SKM-1 (cell line): ENCODE measurements around the gene CACNB4.

Source experiments
- DNase-seq: peaks from one replicate; lab custom pipeline; 2025; ENCODE audit not compliant: unreplicated experiment; lab: John Stamatoyannopoulos, UW

The CACNB4 gene

DNA sequence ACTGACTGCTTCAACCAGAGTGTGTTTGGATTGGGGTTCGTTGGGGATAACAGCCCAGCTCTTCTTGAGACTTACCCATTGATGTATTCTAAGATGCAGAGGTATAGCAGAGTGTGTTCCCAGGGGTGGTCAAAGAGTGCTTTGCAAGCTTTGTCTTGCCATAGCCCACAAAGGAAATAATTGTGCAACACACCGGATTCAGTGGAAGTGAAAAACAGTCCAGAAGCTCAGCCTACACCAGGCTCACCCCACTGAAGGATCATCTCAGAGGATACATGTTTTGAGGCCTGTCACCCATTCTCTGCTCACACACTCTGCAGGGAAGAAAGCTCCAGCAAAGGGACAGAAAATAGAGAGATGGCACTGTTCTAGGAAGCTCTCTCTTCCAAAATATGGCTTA is 9.6 kb downstream of the CACNB4 start:
- peak; percentile 64 for DNase-seq

DNA sequence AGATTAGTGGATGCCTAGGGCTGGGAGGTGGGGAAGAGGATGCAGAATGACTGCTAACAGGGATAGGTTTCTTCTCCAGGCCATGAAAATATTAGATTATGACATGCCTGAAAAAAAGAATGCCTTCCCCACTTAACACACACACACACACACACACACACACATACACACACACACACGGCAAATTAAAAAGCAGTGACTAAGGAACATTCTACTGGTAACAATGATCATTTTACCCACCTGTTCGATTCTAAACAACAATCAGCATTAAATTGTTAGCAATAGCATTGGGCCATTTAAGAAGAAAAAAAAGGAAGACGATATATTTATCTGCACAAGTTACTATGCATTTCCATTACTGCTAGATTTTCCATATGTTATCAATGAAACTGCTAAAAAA is 10.8 kb downstream of the CACNB4 start:
- DNase-seq = no peak

DNA sequence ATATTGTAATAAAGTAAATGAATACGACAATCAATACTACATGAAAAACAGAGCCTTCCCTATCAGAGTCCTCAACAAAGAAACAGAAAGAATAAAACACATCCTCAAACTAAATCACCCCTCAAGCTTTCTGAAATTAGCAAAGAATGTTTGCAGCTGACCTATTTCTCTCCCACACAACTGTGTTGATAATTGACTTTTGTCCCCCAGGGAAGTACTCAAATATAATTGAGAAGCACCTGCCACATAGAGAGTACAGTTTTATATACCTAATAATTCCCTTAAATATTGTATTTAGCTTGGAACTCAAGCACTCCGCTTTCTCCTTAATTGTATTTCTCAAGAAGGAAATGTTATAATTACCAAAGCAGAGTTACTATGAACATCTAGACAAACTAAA is 12.6 kb downstream of the CACNB4 start:
- no peak for DNase-seq

DNA sequence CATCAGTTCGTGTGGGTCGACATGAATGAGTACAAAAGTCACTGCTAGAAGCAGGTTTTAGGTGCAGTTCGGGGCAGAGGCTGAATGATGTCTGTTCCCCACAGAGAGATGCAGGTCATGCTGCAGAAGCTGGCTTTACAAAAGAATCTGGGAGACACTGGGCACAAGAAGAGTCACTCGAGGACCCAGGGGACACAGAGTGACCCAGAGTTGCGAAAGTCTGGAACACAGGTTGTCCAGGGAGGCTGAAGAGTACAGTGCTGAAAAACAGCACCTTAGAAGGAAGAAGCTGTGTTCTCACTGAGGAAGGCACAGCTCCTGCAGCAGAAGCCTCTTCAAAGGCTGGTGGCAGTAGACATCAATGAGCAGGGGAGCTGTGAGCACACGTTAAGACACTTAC is 14.8 kb downstream of the CACNB4 start:
- DNase-seq = no peak

GRCh38 chr2:152083202-152083875 is 15.5 kb downstream of the CACNB4 start:
- no peak for DNase-seq

- no peak for DNase-seq
These were observed 20.2 kb downstream of the CACNB4 start for GRCh38 chr2:152078662-152079061.

DNA sequence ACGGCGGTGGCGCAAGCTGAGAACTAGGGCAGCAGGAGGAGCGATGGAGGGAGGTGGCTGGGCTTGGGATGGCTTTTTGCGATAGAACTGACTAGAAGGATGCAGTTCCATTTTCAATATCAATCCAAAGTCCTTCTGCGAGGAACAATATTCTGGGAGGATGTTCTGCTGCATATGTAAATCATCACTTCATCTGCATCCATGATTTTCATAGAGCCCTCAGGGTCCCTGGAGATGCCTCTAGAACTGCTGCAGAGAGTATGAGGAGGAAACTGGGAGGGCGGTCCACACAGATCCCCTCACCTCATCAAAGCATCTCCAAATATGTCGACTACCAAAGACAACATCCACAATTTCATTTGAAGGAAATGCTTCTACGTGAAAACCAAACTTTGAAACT is 20.8 kb downstream of the CACNB4 start:
- DNase-seq = no peak

- DNase-seq = no peak
These were observed 23.3 kb downstream of the CACNB4 start for GRCh38 chr2:152075461-152076050.

- DNase-seq = no peak
These were observed 26.8 kb downstream of the CACNB4 start for GRCh38 chr2:152072011-152072410.

DNA sequence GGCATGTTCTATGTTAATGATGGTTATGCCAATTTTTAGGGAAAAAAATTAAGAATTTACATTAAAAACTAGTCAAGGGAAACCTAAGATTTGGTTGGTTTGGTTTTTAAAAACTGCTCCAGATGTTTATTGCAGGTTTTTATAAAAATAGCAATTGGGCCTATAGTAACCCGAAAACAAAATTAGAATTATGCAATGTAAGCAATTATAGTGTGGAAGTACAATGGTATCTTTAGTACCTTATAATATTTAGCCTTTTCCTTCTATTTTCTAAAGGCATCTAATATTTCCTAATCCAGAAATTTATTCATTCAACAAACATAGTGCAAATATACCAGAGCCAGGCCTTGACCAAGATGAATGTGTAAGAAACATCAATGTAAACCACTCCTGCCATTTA is 27.3 kb downstream of the CACNB4 start:
- no peak for DNase-seq

DNA sequence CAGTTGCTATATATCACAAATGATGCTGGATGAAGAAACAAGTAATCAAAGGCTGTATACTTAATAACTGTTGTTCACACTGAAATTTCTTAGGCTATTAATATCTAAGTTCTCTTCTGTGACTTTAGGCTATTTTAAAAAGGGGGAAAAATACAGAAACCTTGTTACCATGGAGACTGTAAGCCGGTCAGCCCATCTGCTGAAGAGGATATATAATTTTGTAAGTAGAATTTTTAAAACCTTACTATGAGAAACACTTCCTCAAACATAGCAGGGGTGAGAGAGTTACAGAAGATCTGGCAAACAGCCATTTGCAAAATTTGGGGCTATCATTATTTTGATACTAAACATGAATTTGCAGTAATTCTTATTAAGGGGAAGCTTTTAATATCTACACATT is 27.8 kb downstream of the CACNB4 start:
- no peak for DNase-seq

GRCh38 chr2:152068226-152068625 is 30.6 kb downstream of the CACNB4 start:
- DNase-seq = no peak

DNA sequence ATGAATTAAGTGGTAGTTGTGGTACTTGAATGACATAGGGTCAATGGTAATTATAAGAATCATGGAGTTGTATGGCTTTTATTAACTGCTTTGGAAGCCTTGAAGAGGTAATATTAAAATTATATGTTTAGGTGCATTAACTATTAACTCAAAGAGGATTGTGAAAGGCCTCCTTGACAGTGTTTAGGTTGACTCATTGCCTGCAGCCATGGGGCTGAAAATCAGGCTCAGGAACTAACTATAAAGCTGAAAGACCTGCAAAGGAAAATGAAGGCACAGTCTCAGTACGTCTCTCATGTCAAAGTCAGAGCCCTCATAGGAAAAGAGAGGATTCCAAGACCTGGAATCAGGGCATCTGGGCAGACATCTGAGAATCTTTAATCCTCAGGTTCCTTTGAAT is 31.0 kb downstream of the CACNB4 start:
- no peak for DNase-seq

GRCh38 chr2:152065945-152066344 is 32.9 kb downstream of the CACNB4 start:
- DNase-seq = no peak

DNA sequence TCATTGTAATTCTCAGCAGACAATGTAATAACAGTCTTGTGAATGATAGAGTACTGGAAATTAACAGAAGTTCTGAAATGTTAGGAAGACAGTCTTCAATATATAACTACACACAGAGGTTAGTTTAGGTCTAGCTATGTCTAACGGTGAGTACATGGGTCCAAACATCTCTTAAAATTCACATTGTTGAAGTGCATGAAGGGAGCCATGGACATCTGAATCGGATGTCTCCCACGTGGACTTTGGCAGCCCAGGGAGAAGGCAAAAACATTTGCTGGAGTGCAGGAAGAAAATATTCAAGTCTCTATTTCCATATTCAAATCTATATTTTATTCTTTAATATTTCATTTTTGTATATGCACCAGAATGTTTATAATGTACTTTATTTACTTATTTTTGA is 34.8 kb downstream of the CACNB4 start:
- DNase-seq = no peak

GRCh38 chr2:152063325-152063924 is 35.4 kb downstream of the CACNB4 start:
- DNase-seq = no peak

GRCh38 chr2:152062125-152063091 is 36.4 kb downstream of the CACNB4 start:
- DNase-seq = no peak

- no peak for DNase-seq
These were observed 37.5 kb downstream of the CACNB4 start for GRCh38 chr2:152061383-152061782.

- no peak for DNase-seq
These were observed 40.2 kb downstream of the CACNB4 start for GRCh38 chr2:152058655-152059054.

GRCh38 chr2:152056418-152056817 is 42.4 kb downstream of the CACNB4 start:
- no peak for DNase-seq

DNA sequence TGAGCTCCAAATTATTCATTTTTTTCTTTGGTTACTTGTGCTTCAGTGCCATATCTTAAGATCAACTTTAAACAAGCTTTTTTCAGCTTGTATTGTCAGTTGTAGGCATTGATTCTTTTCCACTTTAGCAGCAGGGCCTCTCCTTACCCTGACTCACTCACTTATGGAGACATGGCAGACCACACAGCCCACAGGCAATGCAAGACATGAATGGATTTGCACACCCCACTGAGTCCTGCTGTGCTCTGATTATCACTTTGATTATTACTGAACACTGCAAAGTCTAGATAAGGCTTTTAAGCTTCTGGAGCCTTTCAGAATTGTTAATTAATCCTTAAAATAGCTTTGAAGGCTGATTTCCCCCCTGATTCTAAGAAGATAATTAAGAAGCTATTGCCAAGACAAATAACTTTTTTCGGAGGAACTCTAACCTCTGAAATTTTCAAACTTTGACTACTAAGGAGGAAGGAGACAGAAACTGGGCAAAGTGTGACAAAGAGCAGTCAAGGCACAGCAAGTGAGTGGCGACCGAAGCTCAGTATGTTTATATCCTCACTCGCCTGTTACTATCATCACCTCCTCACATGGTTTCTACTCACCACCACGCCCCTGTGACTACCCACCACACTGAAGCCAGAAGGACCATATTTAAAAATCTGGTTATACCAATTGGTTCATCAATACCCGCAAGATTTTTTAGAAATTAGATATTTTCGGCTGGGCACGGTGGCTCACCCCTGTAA is 43.3 kb downstream of the CACNB4 start:
- no peak for DNase-seq
